OCI-LY1 (cell line): Measurements from ENCODE around the gene ZNF333.

Experiments used
- H2AFZ ChIP-seq: fragments of 200-600 bp; sonication (generic), shearing (Covaris generic); 2 replicates; pipeline ENCODE4 v1.6.0; 2014; ENCODE audit warnings: antibody characterized with exemption, mild to moderate bottlenecking, low read length
- H3F3A ChIP-seq: fragments of 200-600 bp; sonication (generic), shearing (Covaris generic); 2 replicates; pipeline ENCODE4 v1.6.0; 2014; ENCODE audit warnings: mild to moderate bottlenecking, antibody characterized with exemption, low read length, moderate library complexity; ENCODE audit not compliant: insufficient read depth
- H3K27ac ChIP-seq: fragments of 200-600 bp; sonication (generic); 2 replicates; pipeline ENCODE4 v1.5.1; 2014; ENCODE audit warnings: low read length, mixed run types, mild to moderate bottlenecking, low read depth; ENCODE audit not compliant: poor library complexity, severe bottlenecking
- H3K27me3 ChIP-seq: fragments of 200-600 bp; sonication (generic); 2 replicates; pipeline ENCODE4 v1.6.0; 2014; ENCODE audit warnings: antibody characterized with exemption, mild to moderate bottlenecking, low read length, moderate library complexity; ENCODE audit not compliant: insufficient read depth
- H3K36me3 ChIP-seq: fragments of 200-600 bp; sonication (generic); 2 replicates; pipeline ENCODE4 v1.6.1; 2014; ENCODE audit warnings: mild to moderate bottlenecking, antibody characterized with exemption, low read length, moderate library complexity, mixed read lengths; ENCODE audit not compliant: insufficient read depth
- H3K4me1 ChIP-seq: fragments of 200-600 bp; sonication (generic); 2 replicates; pipeline ENCODE4 v1.5.1; 2014; ENCODE audit warnings: mild to moderate bottlenecking, low read length, moderate library complexity; ENCODE audit not compliant: insufficient read depth, severe bottlenecking
- H3K4me2 ChIP-seq: fragments of 200-600 bp; sonication (generic), shearing (Covaris generic); 2 replicates; pipeline ENCODE4 v1.6.1; 2014; ENCODE audit warnings: low read length
- H3K4me3 ChIP-seq: fragments of 200-600 bp; sonication (generic); 2 replicates; pipeline ENCODE4 v1.5.1; 2014; ENCODE audit warnings: low read length, low read depth, mild to moderate bottlenecking, mixed read lengths; ENCODE audit not compliant: poor library complexity, severe bottlenecking
- H3K79me2 ChIP-seq: fragments of 200-600 bp; shearing (Covaris generic); 2 replicates; pipeline ENCODE4 v1.6.1; 2016; ENCODE audit warnings: mixed run types, low read length, mixed read lengths; ENCODE audit not compliant: insufficient read depth
- H3K9ac ChIP-seq: fragments of 200-600 bp; sonication (generic), shearing (Covaris generic); 2 replicates; pipeline ENCODE4 v1.6.1; 2014; ENCODE audit warnings: mild to moderate bottlenecking, low read length, mixed read lengths
- H3K9me2 ChIP-seq: fragments of 200-600 bp; sonication (generic), shearing (Covaris generic); 2 replicates; pipeline ENCODE4 v1.6.1; 2014; ENCODE audit warnings: low read depth, mild to moderate bottlenecking, low read length, mixed read lengths
- H3K9me3 ChIP-seq: fragments of 200-600 bp; shearing (Covaris generic); 2 replicates; pipeline ENCODE4 v1.6.1; 2014; ENCODE audit warnings: low read length, mixed read lengths
- H4K20me1 ChIP-seq: fragments of 200-600 bp; sonication (generic), shearing (Covaris generic); 2 replicates; pipeline ENCODE4 v1.6.0; 2016; ENCODE audit warnings: mild to moderate bottlenecking, low read length; ENCODE audit not compliant: insufficient read depth
- CTCF ChIP-seq: fragments of 200-600 bp; sonication (generic), shearing (Covaris generic); IDR thresholded peaks from 2 replicates; pipeline ENCODE4 v1.5.1; 2017; ENCODE audit warnings: mild to moderate bottlenecking, antibody characterized with exemption, low read length, moderate library complexity, mixed read lengths
- EZH2 ChIP-seq: fragments of 200-600 bp; sonication (generic), shearing (Covaris generic); IDR thresholded peaks from 2 replicates; pipeline ENCODE4 v1.8.0; 2017; ENCODE audit warnings: borderline replicate concordance, mixed run types, mild to moderate bottlenecking, antibody characterized with exemption, low read length, moderate library complexity, mixed read lengths

Gene ZNF333

DNA sequence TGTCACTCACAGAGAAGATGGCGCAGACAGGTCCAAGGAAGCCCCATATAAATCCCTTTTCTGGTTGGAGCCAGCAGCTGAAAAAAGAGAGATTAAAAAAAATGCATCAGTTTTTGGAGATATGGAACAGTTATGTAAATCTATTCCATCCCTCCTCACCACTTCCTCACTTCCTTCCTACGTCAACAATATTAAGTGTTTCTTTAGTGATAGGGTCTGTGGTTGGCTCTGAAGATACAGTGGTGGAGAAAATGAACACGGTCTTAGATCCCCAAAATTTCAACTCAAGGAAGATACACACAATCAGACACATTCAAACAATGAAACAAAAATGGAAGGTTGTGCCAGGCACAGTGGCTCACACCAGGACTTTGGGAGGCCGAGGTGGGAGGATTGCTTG is 57.0 kb downstream of the ZNF333 start:
- no peaks in the 10 kb centered on the region for H3K36me3 ChIP-seq
- no peaks in the 10 kb centered on the region for H3K4me1 ChIP-seq
- no peaks in the 10 kb centered on the region for H4K20me1 ChIP-seq
- H3F3A ChIP-seq: no peaks in the 10 kb centered on the region
- TF ChIP-seq CTCF (no peak), EZH2 (no peak)
- no peaks in the 10 kb centered on the region for H3K9me2 ChIP-seq
- no peaks in the 10 kb centered on the region for H3K79me2 ChIP-seq
- no peak overlapping the region for H3K4me2 ChIP-seq
- no peaks in the 10 kb centered on the region for H3K27me3 ChIP-seq
- H3K9ac ChIP-seq: no peak overlapping the region
- H3K4me3 ChIP-seq: no peak overlapping the region
- H2AFZ ChIP-seq: no peak overlapping the region
- H3K27ac ChIP-seq: no peak overlapping the region
- no peaks in the 10 kb centered on the region for H3K9me3 ChIP-seq

DNA sequence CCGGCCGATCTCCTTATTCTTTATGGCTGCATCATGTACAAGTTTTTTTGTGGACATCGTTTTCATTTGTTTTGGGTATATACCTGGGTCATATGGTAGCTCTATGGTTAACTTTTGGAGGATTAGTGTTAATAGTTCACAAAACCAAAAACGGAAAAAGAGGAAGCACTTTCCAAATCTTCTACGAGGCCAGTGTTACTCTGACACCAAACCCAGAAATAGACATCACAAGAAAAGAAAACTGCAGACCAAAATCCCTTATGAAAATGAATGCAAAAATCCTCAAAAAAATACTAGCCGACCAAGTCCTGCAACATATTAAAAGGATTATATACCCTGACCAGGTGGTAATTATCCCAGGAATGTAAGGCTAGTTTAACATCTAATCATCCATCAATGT is 58.8 kb downstream of the ZNF333 start:
- no peak overlapping the region for H3K4me3 ChIP-seq
- H2AFZ ChIP-seq: no peak overlapping the region
- H3K9ac ChIP-seq: no peak overlapping the region
- no peaks in the 10 kb centered on the region for H3K79me2 ChIP-seq
- no peaks in the 10 kb centered on the region for H3K9me3 ChIP-seq
- no peak for TF ChIP-seq EZH2
- no peak for TF ChIP-seq CTCF
- no peak overlapping the region for H3K4me2 ChIP-seq
- no peaks in the 10 kb centered on the region for H3K4me1 ChIP-seq
- no peaks in the 10 kb centered on the region for H4K20me1 ChIP-seq
- no peaks in the 10 kb centered on the region for H3K9me2 ChIP-seq
- no peak overlapping the region for H3K27ac ChIP-seq
- H3F3A ChIP-seq: no peaks in the 10 kb centered on the region
- H3K36me3 ChIP-seq: no peaks in the 10 kb centered on the region
- no peaks in the 10 kb centered on the region for H3K27me3 ChIP-seq

GRCh38 chr19:14758816-14759215 is 69.0 kb downstream of the ZNF333 start:
- Histone ChIP-seq H4K20me1 (no peaks in the 10 kb centered on the region), H3F3A (no peaks in the 10 kb centered on the region), H3K36me3 (no peaks in the 10 kb centered on the region), H3K9me3 (no peaks in the 10 kb centered on the region), H3K27me3 (no peaks in the 10 kb centered on the region; the same call in 1 of the 2 replicates), H3K27ac (no peak overlapping the region), H3K9ac (no peak overlapping the region), H3K4me3 (no peak overlapping the region), H3K9me2 (no peaks in the 10 kb centered on the region), H2AFZ (no peak overlapping the region), H3K4me2 (no peak overlapping the region), H3K79me2 (no peaks in the 10 kb centered on the region), H3K4me1 (no peaks in the 10 kb centered on the region)
- TF ChIP-seq CTCF (no peak), EZH2 (no peak)
